Mesothelial cell of epicardium (in vitro differentiated cells): ENCODE results near the gene HMBS. TPM values are rescaled to one million over a fixed set of nuclear protein-coding genes. Genes with fewer than 3 reads are reported as not detected.

Source experiments
- DNase-seq, 2 experiments: peaks; one replicate each; pipeline ENCODE4 v3.0.0; 2021; ENCODE audit warnings: low spot score in 2 of 2; ENCODE audit not compliant: unreplicated experiment in 2 of 2
- H3K27ac Mint-ChIP-seq: 2 replicates; pipeline ENCODE4 v1.8.0; 2021; ENCODE audit warnings: mixed read lengths
- H3K27me3 Mint-ChIP-seq: 2 replicates; pipeline ENCODE4 v1.8.0; 2021; ENCODE audit warnings: low read depth, mixed read lengths
- H3K36me3 Mint-ChIP-seq: 2 replicates; pipeline ENCODE4 v1.8.0; 2021; ENCODE audit warnings: mixed read lengths
- H3K4me1 Mint-ChIP-seq: 2 replicates; pipeline ENCODE4 v1.8.0; 2021; ENCODE audit warnings: mixed read lengths
- H3K4me3 Mint-ChIP-seq: 2 replicates; pipeline ENCODE4 v1.8.0; 2021; ENCODE audit warnings: mild to moderate bottlenecking, moderate library complexity, mixed read lengths
- H3K9me3 Mint-ChIP-seq: 2 replicates; pipeline ENCODE4 v1.8.0; 2021; ENCODE audit warnings: mixed read lengths
- CTCF ChIP-seq: fragments of 200-600 bp; sonication (generic); IDR thresholded peaks from one replicate; pipeline ENCODE4 v1.5.0; 2021; ENCODE audit warnings: antibody characterized with exemption; ENCODE audit not compliant: unreplicated experiment
- total RNA-seq: library from RNA; stranded (reverse); gene quantifications from 3 replicates; pipeline ENCODE4 v1.2.1, GENCODE V29; 2021

Gene HMBS
- total RNA-seq, 1 donor from 2014 or later, result 28.1 TPM

- Mint-ChIP-seq H3K36me3 (peaks cover 7% of the 10 kb centered on the region), H3K9me3 (no peaks in the 10 kb centered on the region), H3K4me1 (peaks cover 43% of the 10 kb centered on the region), H3K4me3 (peak overlapping the region; percentile 85), H3K27ac (peak overlapping the region; percentile 63), H3K27me3 (no peaks in the 10 kb centered on the region)
- TF ChIP-seq CTCF, result no peak
- DNase-seq, result peak in 1 of 2 experiments; percentile 59
Observed at GRCh38 chr11:119107538-119108145, 23.0 kb downstream of the HMBS start.

GRCh38 chr11:119108146-119108856 lies 23.6 kb downstream of the HMBS start:
- Mint-ChIP-seq H3K9me3 (no peaks in the 10 kb centered on the region), H3K4me3 (peak overlapping the region; percentile 85), H3K27me3 (no peaks in the 10 kb centered on the region), H3K27ac (peak overlapping the region; percentile 63), H3K36me3 (peaks cover 7% of the 10 kb centered on the region), H3K4me1 (peaks cover 40% of the 10 kb centered on the region)
- no peak for TF ChIP-seq CTCF
- DNase-seq, result no peak

GRCh38 chr11:119108857-119109221 lies 24.2 kb downstream of the HMBS start:
- TF ChIP-seq CTCF, result no peak
- Mint-ChIP-seq H3K27ac (peak overlapping the region; percentile 63), H3K27me3 (no peaks in the 10 kb centered on the region), H3K4me1 (peaks cover 37% of the 10 kb centered on the region), H3K36me3 (peaks cover 7% of the 10 kb centered on the region), H3K4me3 (peak overlapping the region; percentile 85), H3K9me3 (no peaks in the 10 kb centered on the region)
- no peak for DNase-seq

- Mint-ChIP-seq H3K4me3 (no peak overlapping the region), H3K27ac (no peak overlapping the region), H3K27me3 (no peaks in the 10 kb centered on the region), H3K9me3 (no peaks in the 10 kb centered on the region), H3K4me1 (peaks cover 29% of the 10 kb centered on the region), H3K36me3 (peaks cover 7% of the 10 kb centered on the region)
- DNase-seq, result no peak
- no peak for TF ChIP-seq CTCF
Observed at GRCh38 chr11:119109843-119110242, 25.2 kb downstream of the HMBS start.

- DNase-seq, result no peak
- H3K27me3 Mint-ChIP-seq, result no peaks in the 10 kb centered on the region
- H3K9me3 Mint-ChIP-seq, result no peaks in the 10 kb centered on the region
- peaks cover 11% of the 10 kb centered on the region for H3K36me3 Mint-ChIP-seq
- H3K27ac Mint-ChIP-seq, result no peak overlapping the region
- H3K4me3 Mint-ChIP-seq, result no peak overlapping the region
- no peak for TF ChIP-seq CTCF
- peaks cover 26% of the 10 kb centered on the region for H3K4me1 Mint-ChIP-seq
Observed at GRCh38 chr11:119110439-119110838, 25.8 kb downstream of the HMBS start.
